ENCODE data around the gene PRRX1. TPM values are rescaled to one million over a fixed set of nuclear protein-coding genes. Genes with fewer than 3 reads are reported as not detected.

PRRX1 gene
- total and polyA plus RNA-seq, 8 donors: 1.0 to 11.6 (median 2.3) TPM

DNA sequence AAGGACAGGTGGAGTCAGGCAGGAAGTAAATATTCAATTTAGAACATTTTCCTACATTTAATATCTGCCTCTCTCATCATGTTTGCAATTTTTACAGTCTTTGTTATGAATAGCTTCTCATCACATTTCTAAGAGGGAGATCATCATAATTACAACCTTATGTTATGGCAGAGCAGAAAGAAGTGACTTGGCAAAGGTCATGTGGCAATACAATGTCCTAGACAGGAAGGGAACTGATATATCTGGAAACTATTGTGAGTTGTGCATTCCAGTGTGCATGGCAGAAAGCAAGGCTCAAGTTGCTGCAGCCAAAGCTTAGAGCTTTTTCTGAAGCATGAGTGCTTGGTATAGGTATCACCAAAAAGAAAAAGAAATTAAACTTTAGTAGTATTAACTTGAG lies 43.8 kb upstream of the PRRX1 start:
- Histone ChIP-seq H3K36me3 (no peaks in the 10 kb centered on the region), H3K9me3 (no peaks in the 10 kb centered on the region), H3K27ac (no peak overlapping the region), H3K4me3 (no peak overlapping the region), H3K4me1 (no peaks in the 10 kb centered on the region), H3K27me3 (no peaks in the 10 kb centered on the region)
- DNase-seq (no peak), ATAC-seq (no peak), FAIRE-seq (no peak)
- intact Hi-C loops (cut with DNase I): no loop called here
- TF ChIP-seq, protein P1, sequence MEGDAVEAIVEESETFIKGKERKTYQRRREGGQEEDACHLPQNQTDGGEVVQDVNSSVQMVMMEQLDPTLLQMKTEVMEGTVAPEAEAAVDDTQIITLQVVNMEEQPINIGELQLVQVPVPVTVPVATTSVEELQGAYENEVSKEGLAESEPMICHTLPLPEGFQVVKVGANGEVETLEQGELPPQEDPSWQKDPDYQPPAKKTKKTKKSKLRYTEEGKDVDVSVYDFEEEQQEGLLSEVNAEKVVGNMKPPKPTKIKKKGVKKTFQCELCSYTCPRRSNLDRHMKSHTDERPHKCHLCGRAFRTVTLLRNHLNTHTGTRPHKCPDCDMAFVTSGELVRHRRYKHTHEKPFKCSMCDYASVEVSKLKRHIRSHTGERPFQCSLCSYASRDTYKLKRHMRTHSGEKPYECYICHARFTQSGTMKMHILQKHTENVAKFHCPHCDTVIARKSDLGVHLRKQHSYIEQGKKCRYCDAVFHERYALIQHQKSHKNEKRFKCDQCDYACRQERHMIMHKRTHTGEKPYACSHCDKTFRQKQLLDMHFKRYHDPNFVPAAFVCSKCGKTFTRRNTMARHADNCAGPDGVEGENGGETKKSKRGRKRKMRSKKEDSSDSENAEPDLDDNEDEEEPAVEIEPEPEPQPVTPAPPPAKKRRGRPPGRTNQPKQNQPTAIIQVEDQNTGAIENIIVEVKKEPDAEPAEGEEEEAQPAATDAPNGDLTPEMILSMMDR (IDR thresholded peaks at IDR 0.05): no peak

DNA sequence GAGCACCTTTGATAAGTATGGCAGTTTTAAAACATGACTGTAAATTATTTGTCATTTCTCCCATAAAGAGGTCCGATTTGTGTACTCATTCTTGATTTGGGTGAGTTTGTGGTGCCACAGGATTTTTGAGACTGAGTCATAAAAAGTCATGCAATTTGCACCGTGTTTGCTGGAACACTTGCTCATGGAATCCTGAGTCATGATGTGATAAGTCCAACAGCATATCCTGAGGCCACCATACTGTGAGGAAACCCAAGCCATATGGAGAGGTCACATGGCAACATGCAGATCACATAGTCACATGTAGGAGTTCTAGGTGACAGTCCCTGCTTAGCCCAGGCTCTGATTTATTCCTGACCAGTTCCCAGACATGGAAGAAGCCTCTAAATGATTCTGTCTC lies 40.8 kb upstream of the PRRX1 start:
- Histone ChIP-seq H3K4me3 (no peak overlapping the region), H3K4me1 (no peaks in the 10 kb centered on the region), H3K27ac (no peak overlapping the region), H3K9me3 (no peaks in the 10 kb centered on the region), H3K36me3 (no peaks in the 10 kb centered on the region), H3K27me3 (no peaks in the 10 kb centered on the region)
- ATAC-seq: no peak
- DNase-seq: no peak
- 38 to 56% methylated on average over 2 of the region's 2 CpGs for WGBS, 2 donors
- intact Hi-C loops (cut with DNase I): no loop called here
- no peak for FAIRE-seq
- TF ChIP-seq, protein P1 (IDR thresholded peaks at IDR 0.05): no peak

DNA sequence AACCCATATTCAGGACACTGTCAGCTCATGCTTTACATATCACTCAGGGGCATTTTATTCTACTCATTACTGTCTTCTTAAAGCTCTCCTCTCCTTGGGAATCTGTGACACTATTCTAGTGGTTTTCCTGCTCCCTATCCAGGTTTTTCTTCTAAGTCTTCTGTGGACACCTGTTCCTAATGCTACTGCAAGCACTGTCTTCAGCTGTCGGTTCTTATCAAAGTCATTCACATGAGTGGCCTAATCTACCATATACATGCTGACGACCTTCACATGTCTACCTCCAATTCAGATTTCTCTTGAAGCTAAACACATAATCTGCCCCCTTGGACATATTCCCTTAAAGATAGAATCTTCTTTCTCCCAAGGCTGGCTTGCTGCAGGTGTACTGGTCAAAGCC lies 39.8 kb upstream of the PRRX1 start:
- Histone ChIP-seq H3K4me3 (no peak overlapping the region), H3K4me1 (no peaks in the 10 kb centered on the region), H3K27ac (no peak overlapping the region), H3K27me3 (no peaks in the 10 kb centered on the region), H3K9me3 (no peaks in the 10 kb centered on the region), H3K36me3 (no peaks in the 10 kb centered on the region)
- intact Hi-C loops (cut with DNase I): no loop called here
- DNase-seq (no peak), ATAC-seq (no peak), FAIRE-seq (no peak)
- TF ChIP-seq, protein P1 (IDR thresholded peaks at IDR 0.05): no peak
- WGBS, 2 donors: 50 to 63% methylated on average over 2 of the region's 2 CpGs

DNA sequence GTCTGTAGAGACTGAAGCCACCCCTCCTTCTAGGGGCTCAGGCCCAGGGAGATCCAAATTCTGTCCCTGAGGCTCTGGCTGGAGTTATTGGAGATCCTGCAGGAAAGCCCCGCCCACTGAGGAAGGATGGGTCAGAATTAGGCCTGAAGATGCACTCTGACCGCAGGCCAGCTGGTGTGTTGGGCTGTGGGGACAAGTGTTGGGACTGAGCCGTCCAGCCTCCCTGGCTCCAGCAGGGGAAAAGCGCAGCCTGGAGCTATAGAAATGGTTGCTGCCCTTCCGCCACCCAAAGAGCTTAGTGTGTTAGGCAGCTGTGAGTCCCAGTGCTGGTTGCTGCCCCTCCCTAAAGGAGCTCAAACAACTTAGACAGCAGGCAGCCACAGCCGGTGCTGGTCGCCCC lies 33.0 kb upstream of the PRRX1 start:
- ATAC-seq (no peak), FAIRE-seq (no peak), DNase-seq (no peak)
- intact Hi-C loops (cut with DNase I): loop anchor here in 1 of 3 donors (10.0 kb wide), 1 partner anchor 56 kb away; no protein-coding TSS in a partner anchor
- no peak overlapping the region for H3K4me3 ChIP-seq
- no peaks in the 10 kb centered on the region for H3K9me3 ChIP-seq
- TF ChIP-seq, protein P1 (IDR thresholded peaks at IDR 0.05): no peak
- whole genome bisulfite sequencing, 2 donors: 67 to 69% methylated on average over 7 of the region's 7 CpGs
- H3K36me3 ChIP-seq: no peaks in the 10 kb centered on the region
- no peak overlapping the region for H3K27ac ChIP-seq
- H3K27me3 ChIP-seq: no peaks in the 10 kb centered on the region
- H3K4me1 ChIP-seq: no peaks in the 10 kb centered on the region

DNA sequence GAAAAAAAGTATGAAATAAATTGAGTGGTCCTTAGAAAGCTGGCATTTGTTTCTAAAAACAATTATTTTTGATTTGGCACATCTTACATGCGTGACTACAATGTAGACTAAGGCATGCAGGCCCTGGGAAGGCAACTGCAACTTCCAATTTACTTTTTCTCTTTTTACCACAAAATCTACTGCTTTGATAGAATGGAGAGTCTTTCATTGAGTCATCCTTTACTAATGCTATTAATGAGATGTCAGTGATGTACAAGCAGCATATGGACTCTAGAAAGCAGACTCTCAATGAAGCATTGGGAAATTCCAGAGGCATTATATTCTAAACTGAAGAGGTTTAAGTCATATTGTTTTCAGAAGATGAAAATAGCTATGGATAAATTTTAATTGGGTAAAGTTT lies 29.6 kb upstream of the PRRX1 start:
- H3K36me3 ChIP-seq: no peaks in the 10 kb centered on the region
- FAIRE-seq: no peak
- no peak for ATAC-seq
- no peaks in the 10 kb centered on the region for H3K4me1 ChIP-seq
- TF ChIP-seq, protein P1 (IDR thresholded peaks at IDR 0.05): no peak
- 65 to 79% methylated on average over 1 of the region's 1 CpG for WGBS, 2 donors
- H3K27ac ChIP-seq: no peak overlapping the region
- H3K9me3 ChIP-seq: no peaks in the 10 kb centered on the region
- no peaks in the 10 kb centered on the region for H3K27me3 ChIP-seq
- no peak overlapping the region for H3K4me3 ChIP-seq
- intact Hi-C loops (cut with DNase I): loop anchor here in 1 of 3 donors (10.0 kb wide), 1 partner anchor 59 kb away; no protein-coding TSS in a partner anchor
- no peak for DNase-seq
